DMS114 treated with DMSO at 0.1 percent for 48 hours (cell line): ENCODE measurements around the gene EIF4ENIF1.
"Not testable (repeated sequence)": the region's sequence is repeated elsewhere in the genome, so short reads cannot be mapped to it uniquely, and the experiment has no call there.

Source experiments
- DNase-seq: peaks from one replicate; lab custom pipeline; 2025; ENCODE audit not compliant: unreplicated experiment; lab: John Stamatoyannopoulos, UW

The EIF4ENIF1 gene

DNA sequence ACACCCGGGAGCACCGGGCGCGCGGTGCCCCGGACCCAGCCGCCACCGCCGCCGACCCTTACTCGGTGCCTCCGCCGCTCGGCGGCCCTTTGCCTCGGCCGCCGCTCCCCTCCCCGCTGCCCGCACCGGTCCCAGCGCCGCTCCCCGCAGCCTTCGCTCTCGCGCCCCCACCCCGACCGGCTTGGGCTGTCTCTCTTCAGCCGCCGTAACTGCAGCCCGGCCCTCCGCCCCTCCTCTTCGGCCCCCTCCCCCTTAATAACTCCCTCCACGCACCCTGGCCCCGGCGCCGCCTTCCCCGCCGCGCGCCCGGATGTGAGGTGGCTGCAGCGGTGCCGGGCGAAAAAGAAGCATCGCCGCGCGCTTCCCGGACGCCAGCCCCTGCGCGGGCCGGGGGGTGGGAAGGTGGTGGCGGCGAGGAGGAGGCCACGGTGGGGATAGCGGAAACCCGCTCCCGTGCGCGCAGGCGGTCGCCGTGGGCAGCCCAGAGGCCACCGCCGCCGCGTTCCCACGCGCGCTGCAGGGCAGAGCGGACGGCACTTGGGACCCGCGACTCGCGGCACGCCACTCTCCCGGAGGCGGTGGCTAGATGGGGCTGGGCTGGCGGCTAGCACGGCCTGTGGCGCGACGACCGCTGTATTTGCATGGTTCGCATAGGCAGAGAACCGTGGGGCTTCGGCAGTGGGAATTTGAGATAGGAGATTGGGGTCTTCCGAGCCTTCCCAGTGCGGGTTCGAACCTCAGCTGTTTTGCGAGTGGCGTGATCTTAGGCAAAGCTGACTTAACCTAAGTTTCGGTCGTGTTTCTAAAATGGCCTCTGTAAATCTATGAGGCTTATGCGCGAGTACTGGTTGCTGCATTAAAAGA lies at the start of gene EIF4ENIF1:
Gene EIF4ENIF1, minus strand, starts transcription at position 211 of the 864 bp plus-strand sequence. CDS start 1,124 bp downstream, outside the sequence.
- DNase-seq = peak; percentile 54

DNA sequence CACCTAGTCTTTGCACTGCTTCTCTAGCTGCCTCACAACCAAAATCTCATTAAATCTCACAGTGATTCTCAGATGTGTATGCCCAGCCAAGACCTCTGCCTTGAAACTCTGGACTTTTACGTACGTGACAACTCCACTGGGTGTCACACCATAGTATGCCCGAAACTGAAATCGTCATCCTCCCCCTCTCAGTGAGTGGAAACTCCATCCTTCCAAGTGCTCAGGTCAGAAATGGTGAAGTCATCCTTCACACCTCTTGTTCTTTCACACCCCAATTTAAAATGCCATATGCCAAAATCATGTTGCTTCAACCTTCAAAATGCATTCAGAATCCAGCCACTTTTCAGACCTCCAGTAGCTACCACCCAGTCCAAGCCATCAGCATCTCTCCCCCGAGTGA lies 49.2 kb upstream of the EIF4ENIF1 start:
- no peak for DNase-seq

- DNase-seq = no peak
These were observed 47.4 kb upstream of the EIF4ENIF1 start for GRCh38 chr22:31537019-31537535.

DNA sequence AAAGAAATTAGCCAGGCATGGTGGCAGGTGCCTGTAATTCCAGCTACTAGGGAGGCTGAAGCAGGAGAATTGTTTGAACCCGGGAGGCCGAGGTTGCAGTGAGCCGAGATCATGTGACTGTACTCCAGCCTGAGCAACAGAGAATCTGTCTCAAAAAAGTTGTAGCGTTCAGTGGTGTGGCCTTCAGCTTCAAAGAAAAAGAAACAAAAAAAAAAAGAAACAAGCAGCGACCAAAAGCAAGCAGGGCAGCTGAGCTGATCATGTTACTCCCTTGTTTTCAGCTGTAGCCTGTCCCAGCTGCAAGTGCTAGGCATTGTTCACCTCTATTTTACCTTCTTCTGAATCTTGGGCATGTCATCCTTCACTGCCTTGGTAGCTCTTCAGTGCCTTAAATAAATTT lies 43.7 kb upstream of the EIF4ENIF1 start:
- no peak for DNase-seq

DNA sequence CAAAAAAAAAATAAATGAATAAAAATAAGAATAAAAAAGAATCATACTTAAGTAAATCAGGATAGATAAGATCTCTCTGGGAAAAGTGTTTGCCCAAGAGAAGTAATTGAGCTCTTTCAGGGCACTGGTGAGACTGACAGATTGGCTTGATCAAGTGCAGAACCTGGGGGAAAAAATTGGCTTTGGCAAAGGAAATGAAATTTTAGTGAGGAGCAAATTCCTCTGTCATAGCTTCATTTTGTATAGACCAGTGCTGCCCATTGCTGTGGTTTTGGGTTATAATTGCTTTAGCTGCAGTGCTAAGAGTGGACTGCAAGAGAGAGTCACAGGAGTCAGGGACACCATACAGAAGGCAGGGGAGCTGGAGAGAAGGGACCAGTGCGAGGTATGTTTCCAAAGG lies 42.4 kb upstream of the EIF4ENIF1 start:
- no peak for DNase-seq

DNA sequence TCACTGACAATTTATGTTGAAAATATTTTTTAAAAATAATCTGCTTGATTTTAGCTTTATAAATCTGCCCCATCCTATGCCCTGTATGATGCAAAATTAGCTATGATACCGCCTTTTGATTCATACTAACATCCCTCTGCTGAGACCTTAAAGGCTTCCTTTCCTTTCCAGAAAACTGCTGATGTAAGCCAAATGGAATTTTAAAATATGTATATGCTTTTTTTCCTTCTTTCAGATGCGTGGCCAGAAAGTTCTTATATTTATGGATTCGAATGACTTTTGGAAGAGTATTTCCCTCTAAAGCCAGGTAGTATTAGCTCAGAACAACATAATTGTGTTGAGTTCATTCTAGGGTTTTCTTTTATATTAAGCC lies 41.2 kb upstream of the EIF4ENIF1 start:
- no peak for DNase-seq

- DNase-seq = no peak
These were observed 36.6 kb upstream of the EIF4ENIF1 start for GRCh38 chr22:31526270-31526669.

GRCh38 chr22:31524132-31524531 lies 34.5 kb upstream of the EIF4ENIF1 start:
- not testable (repeated sequence) for DNase-seq

DNA sequence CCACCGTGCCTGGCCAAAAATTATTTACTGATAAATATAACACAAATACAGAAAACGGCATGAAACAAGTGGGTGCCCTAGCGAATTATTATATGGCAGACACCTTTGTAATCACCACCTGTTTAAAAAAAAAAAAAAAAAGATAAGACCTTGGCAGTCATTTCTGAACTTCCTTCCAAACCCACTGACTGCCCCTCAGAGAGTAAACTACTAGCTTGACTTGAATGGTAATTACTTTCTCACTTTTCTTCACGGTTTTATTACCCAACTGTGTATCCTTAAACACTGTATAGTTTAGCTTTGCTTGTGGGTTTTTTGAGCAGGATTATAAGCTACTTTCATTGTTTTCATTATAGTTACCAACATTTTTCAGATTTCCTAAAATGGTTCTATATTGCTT lies 30.4 kb upstream of the EIF4ENIF1 start:
- no peak for DNase-seq

DNA sequence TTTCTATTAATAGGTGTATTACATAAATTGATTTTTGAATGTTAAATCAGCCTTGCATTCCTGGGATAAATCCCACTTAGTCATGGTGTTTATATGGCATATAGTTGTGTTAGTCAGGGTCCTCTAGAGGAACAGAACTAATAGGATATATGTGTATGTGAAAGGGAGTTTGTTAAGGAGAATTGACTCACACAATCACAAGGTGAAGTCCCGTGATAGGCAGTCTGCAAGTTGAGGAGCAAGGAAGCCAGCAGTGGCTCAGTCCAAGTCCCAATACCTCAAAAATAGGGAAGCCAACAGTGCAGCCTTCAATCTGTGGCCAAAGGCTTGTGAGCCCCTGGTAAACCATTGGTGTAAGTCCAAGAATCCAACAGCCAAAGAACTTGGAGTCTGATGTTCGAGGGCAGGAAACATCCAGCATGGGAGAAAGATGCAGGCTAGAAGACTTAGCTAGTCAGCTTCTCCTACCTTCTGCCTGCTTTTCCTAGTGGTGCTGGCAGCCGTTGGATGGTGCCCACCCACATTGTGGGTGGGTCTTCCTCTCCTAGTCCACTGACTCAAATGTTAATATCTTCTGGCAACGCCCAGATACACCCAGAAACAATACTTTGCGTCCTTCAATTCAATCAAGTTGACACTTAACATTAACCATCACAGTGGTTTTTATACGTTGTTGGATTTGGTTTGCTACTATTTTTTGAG lies 19.6 kb upstream of the EIF4ENIF1 start:
- no peak for DNase-seq

- no peak for DNase-seq
These were observed 18.9 kb upstream of the EIF4ENIF1 start for GRCh38 chr22:31508536-31508935.

GRCh38 chr22:31507517-31507916 lies 17.9 kb upstream of the EIF4ENIF1 start:
- DNase-seq = not testable (repeated sequence)

GRCh38 chr22:31504282-31504681 lies 14.6 kb upstream of the EIF4ENIF1 start:
- DNase-seq = no peak

DNA sequence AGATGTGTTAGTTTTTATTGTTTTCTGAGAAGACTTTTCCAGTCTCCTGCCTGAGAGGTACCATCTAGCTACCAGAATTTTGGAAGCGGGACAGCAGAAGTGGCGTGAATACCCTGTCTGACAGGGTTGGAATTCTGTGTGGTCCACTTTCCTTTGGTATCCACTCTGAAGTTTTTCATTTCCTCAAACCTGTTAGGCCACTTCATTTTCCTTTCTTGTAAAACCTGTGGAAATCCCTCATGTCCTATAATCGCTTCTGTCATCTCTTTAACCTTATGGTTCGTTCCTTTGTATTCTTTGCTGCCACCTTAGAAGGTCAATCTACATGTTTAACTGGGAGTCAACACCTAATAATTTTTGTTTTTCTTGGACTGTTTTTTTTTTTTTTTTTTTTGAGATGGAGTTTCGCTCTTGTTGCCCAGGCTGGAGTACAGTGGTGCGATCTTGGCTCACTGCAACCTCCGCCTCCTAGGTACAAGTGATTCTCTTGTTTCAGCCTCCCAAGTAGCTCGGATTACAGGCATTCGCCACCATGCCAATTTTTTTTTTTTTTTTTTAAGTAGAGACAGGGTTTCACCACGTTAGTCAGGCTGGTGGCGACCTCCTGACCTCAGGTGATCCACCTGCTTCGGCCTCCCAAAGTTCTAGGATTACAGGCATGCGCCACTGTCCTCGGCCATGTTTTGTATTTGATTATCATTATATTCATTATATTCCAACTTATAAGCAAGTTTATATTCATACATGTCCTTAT lies 13.7 kb upstream of the EIF4ENIF1 start:
- DNase-seq = no peak

- DNase-seq = no peak
These were observed 12.1 kb upstream of the EIF4ENIF1 start for GRCh38 chr22:31501738-31502137.

- DNase-seq = no peak
These were observed 7.7 kb upstream of the EIF4ENIF1 start for GRCh38 chr22:31497148-31497938.

GRCh38 chr22:31496735-31497146 lies 7.1 kb upstream of the EIF4ENIF1 start:
- no peak for DNase-seq

GRCh38 chr22:31496007-31496734 lies 6.5 kb upstream of the EIF4ENIF1 start, which contains the start of gene SFI1:
Gene SFI1 (plus strand): TSS chr22:31496536. CDS start chr22:31508285, 11,749 bp downstream.
- peak; percentile 78 for DNase-seq

GRCh38 chr22:31495343-31495742 lies 5.7 kb upstream of the EIF4ENIF1 start:
- no peak for DNase-seq

DNA sequence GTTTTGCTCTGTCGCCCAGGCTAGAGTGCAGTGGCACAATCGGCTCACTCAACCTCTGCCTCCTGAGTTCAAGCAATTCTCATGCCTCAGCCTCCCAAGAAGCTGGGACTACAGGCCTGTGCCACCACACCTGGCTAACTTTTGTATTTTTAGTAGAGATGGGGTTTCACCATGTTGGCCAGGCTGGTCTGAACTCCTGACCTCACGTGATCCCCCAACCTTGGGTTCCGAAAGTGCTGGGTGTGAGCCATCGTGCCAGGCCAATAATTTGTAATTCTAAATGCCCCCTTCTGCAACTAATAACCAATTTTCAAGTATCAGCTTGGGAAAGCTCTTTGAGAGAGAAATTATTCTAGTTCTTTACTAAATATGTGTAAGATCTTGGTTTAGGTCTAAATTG lies 3.7 kb upstream of the EIF4ENIF1 start:
- DNase-seq = not testable (repeated sequence)
